SIG-M5 treated with dmso at 0.1 percent for 504 hours (cell line): Measurements from ENCODE around the gene GON7.
"Not testable (repeated sequence)": the region's sequence is repeated elsewhere in the genome, so short reads cannot be mapped to it uniquely, and the experiment has no call there.

ENCODE experiments used
- DNase-seq: peaks from one replicate; lab custom pipeline; 2025; ENCODE audit not compliant: unreplicated experiment; lab: John Stamatoyannopoulos, UW

GON7 gene, protein sequence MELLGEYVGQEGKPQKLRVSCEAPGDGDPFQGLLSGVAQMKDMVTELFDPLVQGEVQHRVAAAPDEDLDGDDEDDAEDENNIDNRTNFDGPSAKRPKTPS

DNA sequence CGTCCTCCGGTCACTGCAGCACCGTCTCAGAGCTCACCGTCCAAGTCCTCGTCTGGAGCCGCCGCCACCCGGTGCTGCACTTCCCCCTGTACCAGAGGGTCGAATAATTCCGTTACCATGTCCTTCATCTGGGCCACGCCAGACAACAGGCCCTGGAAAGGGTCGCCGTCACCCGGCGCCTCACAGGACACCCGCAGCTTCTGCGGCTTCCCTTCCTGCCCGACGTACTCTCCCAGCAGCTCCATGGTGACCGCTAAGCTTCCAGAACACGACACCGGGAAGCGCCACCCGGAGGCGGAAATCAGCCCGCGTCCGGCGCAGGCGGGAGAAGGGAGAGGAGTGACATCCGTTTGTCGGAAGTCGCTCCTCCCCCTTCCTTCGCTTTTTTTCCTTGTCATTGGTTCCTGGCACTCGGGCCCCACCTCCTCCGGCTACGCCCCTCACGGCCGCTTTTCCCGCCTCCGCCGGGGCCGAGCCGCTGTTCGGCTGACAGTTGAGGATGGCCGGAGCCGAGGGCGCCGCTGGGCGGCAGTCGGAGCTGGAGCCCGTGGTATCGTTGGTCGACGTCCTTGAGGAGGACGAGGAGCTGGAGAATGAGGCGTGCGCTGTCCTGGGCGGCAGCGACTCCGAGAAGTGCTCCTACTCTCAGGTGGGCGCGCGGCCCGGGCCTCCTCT, at the start of gene GON7, which contains the start of gene UBR7:
GON7 (minus strand) TSS at position 273 of the 675 bp plus-strand sequence; CDS start at position 245, 28 bp downstream.
UBR7 (plus strand) TSS at position 464 of the 675 bp plus-strand sequence; CDS start at position 500, 36 bp downstream.
- DNase-seq = peak; percentile 97

DNA sequence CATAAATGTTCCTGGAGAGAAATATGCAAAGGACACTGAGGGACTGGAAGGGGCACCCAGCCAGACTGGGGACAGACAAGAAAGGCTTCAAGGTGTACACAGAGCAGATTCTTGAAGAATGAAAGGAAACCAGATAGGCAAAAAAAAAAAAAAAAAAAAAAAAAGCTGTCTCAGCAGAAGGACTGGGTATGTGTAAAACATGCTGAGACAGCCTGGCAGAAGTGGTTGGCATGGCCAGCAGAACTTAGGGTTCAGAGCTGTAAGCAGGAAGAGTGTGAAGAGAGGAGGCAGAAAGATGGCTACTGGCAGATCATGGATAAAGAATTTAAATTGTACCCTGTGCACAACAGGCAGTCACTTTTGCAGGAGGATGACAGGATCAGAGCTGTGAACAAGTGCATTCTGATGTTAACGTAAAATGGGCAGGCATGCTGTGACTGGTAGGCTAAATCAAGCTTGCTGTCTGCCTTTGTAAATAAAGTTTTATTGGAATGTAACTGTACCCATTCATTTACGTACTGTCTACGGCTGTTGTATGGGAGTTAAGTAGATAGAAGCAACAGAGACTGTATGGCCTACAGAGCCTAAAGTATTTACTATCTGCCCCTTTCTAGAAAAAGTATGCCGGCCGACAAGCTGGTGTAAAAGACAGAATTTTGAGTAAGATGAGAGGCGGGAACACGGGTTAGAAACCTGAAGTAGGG, 42.4 kb upstream of the GON7 start:
- no peak for DNase-seq

DNA sequence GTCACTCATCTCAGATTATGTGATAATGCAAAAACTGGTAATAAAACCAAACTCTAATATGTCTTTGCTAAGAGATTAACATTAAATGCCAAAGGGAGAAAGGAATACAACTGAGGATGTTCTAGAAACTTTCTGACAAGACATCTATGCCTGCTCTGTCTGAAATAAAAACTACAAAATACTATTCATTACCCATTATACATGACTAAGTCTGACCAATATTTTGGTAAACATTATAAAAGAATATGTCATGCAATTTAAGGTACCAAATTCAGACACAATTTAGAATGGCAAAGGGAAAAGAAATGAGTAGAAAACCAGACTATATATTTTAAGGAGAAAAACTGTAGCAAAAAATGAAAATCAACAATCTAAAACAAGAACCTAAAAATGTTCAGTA, 39.7 kb upstream of the GON7 start:
- no peak for DNase-seq

DNA sequence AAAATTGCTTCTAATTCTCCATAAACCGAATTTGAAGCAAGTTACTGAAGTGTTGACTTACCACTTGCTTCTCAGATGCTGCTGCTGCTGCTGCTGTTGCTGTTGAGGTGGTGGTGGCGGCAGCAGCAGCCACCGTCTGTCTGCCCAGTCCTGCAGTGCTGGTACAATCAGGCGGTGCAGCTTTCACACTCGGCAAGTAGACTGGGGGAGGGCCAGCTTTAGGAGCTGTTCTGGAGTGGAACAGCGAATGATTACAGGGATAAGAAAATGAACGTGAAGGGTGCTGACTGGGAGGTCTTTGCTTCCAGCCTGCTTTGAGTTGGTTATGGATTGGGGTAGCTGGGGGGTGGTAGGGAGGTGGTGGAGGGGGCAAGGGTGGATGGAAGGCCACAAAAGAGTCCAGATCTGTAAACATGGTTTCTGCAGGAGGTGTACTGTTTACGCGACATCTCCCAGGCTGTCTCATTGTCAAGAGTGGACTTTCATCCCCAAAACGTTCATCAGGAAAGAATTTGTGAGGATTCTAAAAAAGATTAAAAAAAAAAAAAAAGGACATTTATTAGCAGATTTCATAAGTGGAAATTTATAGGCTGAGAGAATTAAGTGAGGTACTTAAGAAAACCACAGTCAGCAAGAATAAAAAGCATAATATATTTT, 39.0 kb upstream of the GON7 start:
- no peak for DNase-seq

DNA sequence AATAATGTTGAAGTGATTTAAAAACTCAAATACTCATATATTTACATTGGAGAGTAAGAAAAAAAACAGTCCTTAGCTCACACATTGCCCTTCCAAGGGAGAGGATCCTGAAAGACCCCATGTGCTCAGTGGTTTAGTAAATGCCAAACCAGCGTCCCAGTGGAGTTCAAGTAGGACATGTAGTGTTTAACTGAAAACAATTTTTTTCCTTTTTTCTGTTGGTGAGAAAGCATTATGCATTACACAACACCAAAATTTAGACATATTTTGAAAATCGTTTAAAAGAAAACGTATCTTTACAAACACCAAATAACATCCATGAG, 33.8 kb upstream of the GON7 start:
- no peak for DNase-seq

DNA sequence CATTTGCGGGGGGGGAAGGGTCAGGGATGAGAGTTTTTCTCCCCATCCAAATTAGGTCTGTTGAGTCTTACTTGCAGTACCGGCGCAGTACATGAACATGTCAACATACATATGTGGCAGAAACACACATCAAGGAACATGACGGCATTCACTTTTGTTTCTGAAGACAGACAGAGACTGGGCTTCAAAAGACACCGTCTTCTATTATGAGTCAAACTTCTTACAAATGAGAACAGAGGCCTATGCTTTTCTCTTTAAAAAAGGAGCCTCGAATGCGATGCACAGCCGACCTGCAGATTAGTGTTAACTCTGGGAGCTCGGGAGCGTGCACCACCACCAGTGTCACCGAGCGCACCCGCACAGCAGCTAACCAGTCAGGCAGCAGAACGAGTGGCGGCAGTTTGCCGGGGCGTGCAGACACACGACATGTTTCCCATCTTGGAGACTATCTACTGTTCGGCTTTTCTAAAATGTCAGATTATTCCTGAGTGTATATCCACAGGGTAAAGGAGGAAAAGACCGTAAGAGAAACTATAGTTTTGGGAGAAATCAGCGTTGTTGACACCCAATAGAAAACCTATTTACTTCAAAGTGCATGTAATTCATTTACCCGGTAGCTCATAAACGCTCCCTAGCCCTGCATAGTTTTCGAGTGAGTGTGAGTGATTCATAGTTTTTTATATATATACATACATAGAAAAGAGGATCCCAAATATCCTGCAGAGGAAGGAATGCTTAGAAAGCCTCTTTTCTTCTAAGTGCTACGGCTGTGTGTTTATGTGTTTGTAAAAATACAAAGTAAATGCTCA, 33.2 kb upstream of the GON7 start:
- DNase-seq = no peak

DNA sequence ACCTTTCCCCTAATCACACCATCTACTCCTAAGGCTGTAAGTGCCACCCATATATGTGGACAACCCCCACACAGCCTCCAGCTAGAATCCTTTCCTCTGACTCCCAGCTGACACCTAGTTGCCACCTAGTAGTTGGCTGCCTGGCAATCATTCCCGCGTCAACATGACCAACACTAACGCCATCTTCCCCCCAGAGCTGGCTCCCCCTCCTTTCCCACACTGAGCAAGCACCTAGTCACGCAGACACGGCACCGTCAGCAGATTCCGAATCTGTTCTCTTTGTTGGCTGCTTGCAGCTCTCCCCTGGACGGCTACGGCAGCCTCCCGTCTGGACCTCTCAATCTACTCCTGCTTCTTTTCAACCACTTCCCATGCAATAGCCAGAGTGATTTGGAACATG, 27.9 kb upstream of the GON7 start:
- no peak for DNase-seq

DNA sequence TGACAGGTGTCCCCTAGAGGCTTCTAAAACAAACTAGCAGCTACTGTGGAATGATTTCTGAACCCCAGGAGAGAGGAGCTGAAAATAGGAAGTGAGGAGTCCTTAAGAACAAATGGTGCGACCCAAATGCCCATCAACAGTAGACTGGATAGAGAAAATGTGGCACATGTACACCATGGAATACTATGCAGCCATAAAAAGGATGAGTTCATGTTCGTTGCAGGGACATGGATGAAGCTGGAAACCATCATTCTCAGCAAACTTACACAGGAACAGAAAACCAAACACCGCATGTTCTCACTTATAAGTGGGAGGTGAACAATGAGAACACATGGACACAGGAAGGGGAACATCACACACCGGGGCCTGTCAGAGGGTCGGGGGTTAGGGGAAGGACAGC, 26.2 kb upstream of the GON7 start:
- not testable (repeated sequence) for DNase-seq

DNA sequence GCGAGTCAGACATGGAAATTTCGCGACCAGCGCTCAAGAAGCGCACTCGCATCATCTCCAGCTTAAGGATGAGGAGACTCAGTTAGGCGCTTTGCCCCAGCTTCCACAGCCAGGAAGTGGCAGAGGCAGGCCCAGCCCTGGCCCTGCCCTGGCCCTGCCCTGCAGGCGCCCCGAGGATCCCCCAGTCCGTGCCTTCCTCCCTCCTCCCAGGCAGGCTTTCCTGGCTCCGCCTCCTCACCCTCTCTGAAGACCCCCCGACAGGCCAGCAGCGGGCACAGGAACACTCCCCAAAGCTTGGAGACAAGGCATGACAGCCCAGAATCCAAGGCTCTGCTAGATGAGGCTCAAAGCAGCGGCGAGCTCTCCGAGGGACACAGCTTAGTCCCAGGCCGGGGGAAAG, 25.3 kb upstream of the GON7 start:
- DNase-seq = no peak

DNA sequence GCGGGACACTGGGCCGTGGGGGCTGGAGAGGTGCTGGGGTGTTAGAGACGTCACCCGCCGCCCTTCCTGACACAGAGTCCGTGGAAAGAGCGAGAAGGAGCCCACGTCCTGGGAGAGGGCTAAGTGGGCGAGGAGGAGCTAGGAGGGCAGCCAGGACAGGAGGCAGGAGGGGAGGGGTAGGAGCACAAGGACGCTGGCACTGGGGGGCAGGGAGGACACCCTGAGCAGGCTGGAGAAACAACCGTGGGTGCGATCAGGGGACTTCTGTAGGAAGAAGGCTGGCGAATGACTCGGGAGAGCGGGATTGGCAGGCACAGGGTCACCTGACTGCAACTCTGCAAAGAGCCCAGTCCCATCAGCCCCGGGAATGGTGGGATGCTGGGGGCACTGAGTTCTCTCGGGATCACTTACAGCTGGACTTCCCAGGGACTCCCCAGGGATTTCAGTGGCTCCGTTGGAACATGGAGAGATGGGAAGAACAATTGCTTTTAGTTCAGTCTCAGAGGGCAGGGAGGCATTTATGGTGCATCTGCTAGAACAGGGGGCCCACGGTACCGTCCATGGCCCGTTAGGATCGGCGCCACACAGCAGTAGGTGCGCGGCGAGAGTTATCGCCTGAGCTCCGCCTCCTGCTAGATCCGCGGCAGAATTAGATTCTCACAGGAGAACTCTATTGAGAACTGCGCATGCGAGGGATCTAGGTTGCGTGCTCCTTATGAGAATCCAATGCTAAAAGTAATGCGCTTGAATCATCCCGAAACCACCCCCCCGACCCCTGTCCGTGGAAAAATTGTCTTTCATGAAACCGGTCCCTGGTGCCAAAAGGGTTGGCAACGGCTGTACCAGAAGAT, 24.5 kb upstream of the GON7 start:
- DNase-seq = no peak

DNA sequence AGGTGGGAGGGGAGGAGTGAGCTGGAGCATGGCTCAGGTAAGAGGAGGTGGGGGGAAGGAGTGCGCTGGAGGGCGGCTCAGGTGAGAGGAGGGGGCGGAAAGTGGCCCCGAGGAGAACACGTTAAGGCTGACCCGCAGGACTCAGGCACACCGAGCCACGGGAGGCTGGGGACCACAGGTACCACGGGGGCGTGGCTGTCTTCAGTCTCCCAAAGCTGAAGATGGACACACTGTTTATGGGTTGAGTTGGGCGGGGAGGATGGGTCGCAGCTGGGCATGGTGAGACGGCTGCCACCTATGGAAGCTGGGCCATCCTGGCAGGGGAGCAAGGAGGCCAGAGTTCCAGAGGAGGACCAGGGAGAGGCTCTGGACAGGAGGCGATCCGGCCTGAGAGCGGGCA, 23.7 kb upstream of the GON7 start:
- DNase-seq = no peak

DNA sequence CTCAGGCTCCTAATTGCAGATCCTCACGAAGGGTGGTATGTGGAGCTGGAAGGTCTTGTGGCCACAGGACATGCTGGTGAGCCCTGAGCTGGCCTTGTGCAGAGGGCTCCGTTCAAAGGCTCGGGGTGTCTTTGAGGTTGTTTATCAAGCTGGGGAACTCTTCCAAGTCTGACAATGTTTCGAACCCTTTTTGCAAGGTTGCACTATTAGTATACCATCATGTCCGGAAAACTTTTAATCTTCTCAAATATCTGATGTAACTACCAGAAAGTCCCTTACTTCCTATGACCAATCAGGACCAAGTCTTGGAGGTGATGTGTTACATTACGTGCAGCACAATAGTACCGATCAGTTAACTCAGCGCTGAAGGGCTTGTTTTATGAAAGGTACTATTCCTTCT, 21.7 kb upstream of the GON7 start:
- no peak for DNase-seq

DNA sequence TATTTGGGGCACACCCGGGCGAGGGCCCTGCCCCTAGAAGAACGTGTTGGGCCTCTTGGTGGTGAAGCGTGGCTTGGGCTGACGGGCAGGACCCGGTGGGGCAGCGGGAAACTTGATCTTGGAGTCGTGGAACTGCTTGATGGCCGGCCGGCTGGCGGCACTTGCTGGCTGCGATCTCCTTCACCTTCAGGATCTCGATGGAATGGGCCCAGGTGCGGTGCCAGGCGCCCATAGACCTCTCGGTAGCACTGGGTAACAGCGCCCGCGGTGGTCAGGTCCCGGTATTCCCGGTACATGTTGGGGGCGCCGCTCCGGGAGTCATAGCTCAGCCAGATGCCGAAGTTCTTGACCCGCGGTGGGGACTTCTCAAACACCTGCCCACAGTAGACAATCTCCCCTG, 16.7 kb upstream of the GON7 start:
- no peak for DNase-seq

DNA sequence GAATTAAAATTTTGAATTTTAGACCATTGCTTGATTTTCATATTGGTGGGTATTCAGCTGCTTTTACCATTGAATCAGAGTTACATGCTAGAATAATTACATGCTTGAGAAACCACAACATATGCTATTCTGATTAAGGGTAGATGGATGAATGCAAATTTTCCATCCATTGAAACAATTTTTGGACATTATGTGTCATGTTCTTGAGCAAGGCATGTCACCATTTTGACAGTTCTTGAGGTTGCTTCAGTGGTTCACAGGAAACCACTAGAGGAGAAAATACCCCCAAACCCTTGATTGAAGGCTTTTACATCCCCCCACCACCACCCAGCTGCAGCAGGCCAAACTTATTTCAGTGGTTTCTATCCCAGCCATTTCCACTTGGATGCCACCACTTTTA, 13.6 kb upstream of the GON7 start:
- no peak for DNase-seq

DNA sequence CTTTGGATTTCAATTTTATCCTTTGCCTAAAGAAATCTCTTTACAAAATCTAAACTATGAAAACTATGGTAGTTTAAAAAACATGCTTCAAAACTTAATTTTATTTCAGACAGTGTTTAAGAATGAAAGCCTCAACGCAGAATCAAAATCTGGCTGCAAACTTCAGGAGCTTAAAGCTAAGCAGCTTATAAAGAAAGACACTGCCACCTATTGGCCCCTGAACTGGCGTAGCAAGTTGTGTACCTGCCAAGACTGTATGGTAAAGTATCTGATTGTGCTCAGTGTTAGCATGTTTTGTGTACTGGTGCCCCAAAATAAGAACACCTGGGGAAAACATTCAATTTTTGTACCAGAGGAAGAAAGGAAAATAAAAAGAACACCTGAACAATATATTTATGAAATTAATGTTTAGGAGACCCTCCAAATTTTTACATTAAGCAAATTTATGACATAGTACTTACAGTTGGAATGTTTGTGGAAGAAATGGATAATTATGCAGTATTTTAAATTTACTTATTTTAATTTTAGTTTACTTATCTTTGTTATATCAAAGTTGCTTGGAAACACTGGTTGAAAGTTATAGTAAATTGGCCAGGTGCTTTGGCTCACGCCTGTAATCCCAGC, 12.3 kb upstream of the GON7 start:
- peak; percentile 68 for DNase-seq

DNA sequence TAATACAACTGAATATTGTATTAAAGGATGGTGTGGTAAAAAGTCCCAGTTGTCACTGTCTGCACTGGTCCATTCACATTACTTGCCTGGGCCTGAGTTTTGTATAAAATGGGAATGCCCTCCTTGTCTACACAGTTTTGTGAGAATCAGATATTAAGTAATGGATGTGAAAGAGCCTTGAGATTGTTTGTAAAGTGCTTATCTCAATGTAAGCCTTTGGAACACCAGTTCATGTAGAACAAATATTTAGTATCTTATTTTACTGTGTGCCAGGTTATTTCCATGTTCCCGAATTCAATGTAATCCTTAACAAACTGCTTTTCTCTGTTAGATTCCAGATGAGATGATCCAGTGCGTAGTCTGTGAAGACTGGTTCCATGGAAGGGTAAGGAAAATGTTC, 7.7 kb upstream of the GON7 start:
- DNase-seq = no peak

DNA sequence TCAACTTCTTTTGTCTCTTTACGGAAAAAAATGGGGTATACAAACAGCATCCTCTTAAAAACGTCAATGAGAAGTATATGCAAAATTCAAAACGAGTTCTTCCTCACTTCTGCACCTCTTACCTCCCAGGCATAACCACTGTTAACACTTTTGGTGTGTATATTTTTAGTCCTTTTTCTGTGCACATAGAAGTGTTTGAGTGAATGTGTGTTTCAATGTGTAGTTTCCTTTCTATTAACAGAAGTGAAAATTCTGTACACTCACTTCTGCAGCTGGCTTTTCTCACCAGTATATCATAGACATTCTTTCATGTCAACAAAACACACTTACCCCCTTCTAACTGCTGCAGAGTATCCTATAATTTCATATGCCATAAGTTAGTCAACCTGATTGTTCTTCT, 5.6 kb upstream of the GON7 start:
- DNase-seq = no peak

DNA sequence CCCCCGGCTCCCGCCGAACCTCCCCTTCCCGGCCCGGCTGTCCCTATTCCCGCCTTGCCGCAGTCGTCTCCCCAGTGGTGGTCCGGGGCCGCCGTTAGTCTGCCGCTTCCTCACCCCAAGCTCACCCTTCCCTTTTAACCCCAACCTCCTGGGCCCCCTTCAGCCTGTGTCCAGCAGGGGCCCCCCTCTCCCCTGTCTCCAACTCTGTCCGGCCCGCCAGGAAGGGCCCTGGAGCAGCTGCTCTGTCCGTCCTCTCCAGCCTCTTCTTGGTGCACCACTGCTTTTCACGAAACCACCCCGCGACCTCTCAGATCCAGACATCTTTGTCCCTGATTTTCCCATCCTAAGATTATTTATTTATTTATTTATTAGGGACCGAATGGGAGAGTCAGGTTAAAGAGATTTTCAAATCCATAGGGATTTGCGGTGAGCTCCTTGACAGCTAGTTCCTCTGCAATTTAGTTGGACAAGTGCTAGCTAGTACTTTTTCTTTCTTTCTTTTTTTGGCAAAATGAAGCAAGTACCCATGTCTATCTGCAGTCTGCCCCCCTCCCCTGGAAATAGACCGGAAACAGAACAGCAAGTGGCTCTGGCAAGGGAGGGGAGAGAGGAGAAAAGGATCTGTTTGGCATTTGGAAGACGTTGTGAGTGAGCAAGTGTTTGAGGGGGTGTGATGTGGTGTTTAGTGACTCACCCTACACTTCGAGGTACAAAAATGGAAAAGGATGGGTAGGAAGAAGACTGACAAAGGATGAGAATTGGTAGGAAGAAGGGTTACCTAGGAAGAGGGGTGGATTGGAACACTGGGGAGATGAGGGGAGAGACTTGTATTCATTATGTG, 823 bp upstream of the GON7 start:
- DNase-seq = peak; percentile 57

DNA sequence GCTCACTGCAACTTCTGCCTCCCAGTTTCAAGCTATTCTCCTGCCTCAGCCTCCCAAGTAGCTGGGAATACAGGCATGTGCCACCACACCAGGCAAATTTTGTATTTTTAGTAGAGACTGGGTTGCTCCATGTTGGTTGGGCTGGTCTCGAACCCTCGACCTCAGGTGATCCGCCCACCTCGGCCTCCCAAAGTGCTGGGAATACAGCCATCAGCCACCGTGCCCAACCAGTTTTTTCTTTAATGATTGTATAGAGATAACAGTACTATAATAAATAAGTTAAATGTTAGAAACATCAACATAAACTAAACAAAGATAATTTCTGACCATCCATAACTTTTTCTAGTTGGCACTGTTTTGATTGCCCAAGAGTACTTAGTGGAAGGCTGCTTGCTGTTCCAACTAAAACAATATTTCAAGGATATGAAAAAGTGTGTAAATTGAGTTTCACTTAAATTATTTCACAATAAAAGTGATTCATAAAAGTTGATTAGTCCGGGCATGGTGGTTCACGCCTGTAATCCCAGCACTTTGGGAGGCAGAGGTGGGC, 5.6 kb downstream of the GON7 start:
- DNase-seq = no peak
